GM12864 (cell line): ENCODE data around the gene BEND5.

Source experiments
- DNase-seq: peaks from one replicate; pipeline ENCODE4 v3.0.0-alpha.2; 2011; ENCODE audit warnings: low read depth
- H3K4me3 ChIP-seq: 2 replicates; pipeline ENCODE4 v1.5.1; 2011; ENCODE audit warnings: mild to moderate bottlenecking, low read depth, low read length, control low read depth
- CTCF ChIP-seq: IDR thresholded peaks from 2 replicates; pipeline ENCODE4 v1.5.1; 2011; ENCODE audit warnings: low read depth, mild to moderate bottlenecking, moderate library complexity, low read length, control low read depth, inconsistent platforms; ENCODE audit errors: missing control alignments

BEND5 gene

DNA sequence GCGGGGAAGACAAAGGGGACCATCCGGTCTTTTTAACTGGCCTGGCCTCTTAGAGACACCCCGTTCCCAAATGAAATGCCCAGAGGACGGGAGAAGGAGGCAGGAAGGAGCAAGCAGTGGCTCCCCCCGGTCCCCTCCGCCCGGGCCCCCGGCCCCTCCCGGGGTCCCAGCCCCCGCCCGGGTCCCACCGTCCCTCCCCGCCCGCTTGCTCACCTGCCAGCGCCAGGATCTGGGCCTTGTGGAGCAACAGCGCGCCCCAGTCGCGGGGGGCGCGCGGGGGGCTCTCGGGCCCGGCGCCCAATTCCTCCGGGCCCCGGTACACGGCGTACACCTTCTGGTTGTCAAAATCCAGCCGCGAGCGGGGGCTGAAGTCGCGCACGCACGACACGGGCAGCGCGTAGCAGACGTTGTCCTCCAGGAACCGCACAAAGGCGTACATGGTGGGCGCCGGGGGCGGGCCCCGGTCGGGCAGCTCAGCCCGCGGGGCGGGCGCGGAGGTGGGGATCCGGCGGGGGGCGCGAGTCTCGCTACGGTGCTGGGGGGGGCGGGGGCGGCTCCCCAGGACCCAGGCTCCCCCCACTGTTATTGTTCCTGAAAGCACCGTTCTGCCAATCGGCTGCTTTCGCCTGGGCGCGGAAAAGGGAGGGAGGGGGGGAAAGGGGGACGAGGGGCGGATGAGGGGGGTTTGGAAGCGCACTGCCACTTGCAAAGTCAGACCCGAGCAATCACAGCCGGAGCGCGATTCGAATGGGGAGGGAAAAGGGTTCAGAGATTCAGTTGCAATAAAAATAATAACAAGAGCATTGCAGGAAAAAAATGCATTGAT lies at the start of gene BEND5:
BEND5 (minus strand) TSS at position 499 of the 826 bp plus-strand sequence; CDS start at position 439, 60 bp downstream.
- no peak for DNase-seq
- no peak for TF ChIP-seq CTCF
- no peak within 1 kb of the TSS for H3K4me3 ChIP-seq

DNA sequence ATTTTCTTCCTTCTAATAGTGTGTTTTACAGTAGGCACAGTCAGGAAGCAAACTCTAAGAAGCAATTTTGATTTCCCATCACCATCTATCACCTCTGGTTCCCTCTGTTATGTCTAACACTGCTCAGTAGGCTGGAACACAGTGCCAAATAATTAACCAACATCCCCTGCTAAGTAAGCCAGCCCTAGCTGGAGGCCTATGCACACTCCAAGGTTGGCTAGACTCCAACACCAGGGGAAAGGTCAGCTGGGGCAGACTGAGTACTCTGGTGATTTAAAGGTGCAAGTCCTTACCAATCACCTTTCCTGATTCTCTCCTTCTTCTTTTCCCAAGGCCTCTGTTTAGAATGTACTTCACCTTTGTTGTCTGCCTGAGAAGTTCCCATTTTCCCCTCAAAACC lies 46.5 kb upstream of the BEND5 start:
- no peak for DNase-seq
- no peak overlapping the region for H3K4me3 ChIP-seq
- no peak for TF ChIP-seq CTCF

GRCh38 chr1:48820491-48820890 lies 43.8 kb upstream of the BEND5 start:
- no peak overlapping the region for H3K4me3 ChIP-seq
- DNase-seq = no peak
- no peak for TF ChIP-seq CTCF

- TF ChIP-seq CTCF = peak; percentile 77
- H3K4me3 ChIP-seq = no peak overlapping the region
- no peak for DNase-seq
Observed at GRCh38 chr1:48817505-48818114, 40.9 kb upstream of the BEND5 start.

DNA sequence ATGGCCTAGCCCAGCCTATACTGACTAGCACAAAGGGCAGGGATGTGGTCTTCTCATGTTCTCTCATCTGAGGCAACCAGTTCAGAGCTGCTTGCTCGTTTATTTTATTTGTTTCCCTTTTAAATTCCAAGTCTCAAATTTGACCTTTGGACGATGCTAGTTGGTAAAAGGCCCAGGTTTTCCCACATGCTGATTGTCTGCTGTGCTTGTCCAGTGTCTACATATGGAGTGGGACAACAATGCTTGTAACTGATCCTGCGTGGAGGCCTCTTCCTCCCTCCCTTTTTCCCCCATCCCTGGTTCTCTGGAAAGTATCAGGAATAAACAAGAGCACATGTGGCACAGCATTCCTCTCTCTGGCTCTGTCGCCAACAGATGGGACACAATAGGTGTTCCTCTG lies 34.0 kb upstream of the BEND5 start:
- TF ChIP-seq CTCF = no peak
- H3K4me3 ChIP-seq = no peak overlapping the region
- DNase-seq = no peak

DNA sequence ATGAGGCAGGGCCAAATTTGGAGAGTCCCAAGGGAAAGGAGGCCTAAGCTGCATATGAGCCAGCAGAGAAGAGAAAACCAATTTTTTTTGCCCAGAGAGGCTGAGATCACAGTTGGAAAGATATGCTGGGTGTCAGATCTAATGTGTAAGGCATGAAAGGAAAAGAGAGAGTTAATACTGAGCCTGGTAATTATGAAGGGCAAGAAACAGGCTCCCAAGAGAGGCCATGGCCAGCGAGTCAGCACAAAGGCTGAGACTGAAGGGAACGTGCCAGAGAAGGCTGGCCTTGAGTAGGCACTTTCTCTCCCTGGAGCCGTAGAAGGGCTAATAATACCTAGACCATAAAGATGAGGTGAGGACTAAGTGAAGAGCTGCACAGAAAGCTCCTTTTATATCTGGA lies 31.8 kb upstream of the BEND5 start:
- no peak for TF ChIP-seq CTCF
- H3K4me3 ChIP-seq = no peak overlapping the region
- no peak for DNase-seq
